Measurements from ENCODE around the gene NCAN.

Gene NCAN

DNA sequence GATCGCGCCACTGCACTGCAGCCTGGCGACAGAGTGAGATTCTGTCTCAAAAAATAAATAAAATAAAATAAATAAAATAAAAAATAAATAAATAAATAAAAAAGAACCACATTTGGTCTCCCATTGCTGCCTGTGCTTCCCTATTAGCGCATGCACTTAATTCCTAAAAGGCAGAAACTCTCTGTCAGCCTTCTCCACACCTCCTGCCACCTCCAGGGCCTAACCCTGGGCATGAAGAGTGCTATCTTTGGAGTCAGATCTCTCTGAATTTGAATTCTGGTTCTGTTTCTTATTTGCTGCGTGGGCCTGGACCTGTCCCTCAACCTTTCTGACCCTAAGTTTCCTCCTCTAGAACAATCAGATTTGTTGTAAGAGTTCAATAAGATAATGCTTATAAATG is 11.3 kb downstream of the NCAN start:
- Histone ChIP-seq H3K9ac (ENCODE audit: low read depth, low read length, poor library complexity, severe bottlenecking) (no peak overlapping the region), H3K4me3 (ENCODE audit: low read length, poor library complexity, severe bottlenecking) (no peak overlapping the region), H3K4me1 (ENCODE audit: insufficient read depth, low read length, poor library complexity, severe bottlenecking) (no peaks in the 10 kb centered on the region), H2AFZ (ENCODE audit: low read length) (no peak overlapping the region), H3K79me2 (ENCODE audit: insufficient read depth, low read length) (no peaks in the 10 kb centered on the region), H3K27me3 (ENCODE audit: insufficient read depth, low read length, poor library complexity, severe bottlenecking) (no peaks in the 10 kb centered on the region), H3K9me2 (replicated peaks; ENCODE audit: low read depth, low read length) (no peaks in the 10 kb centered on the region), H3F3A (ENCODE audit: low read depth) (no peaks in the 10 kb centered on the region), H3K9me3 (ENCODE audit: insufficient read depth, low read depth, low read length) (no peaks in the 10 kb centered on the region), H4K20me1 (ENCODE audit: insufficient read depth, low read length, poor library complexity, severe bottlenecking) (no peaks in the 10 kb centered on the region), H3K4me2 (ENCODE audit: low read depth, low read length, poor library complexity, severe bottlenecking) (no peak overlapping the region), H3K36me3 (ENCODE audit: insufficient read depth, low read length) (no peaks in the 10 kb centered on the region)
- TF ChIP-seq, protein P1, sequence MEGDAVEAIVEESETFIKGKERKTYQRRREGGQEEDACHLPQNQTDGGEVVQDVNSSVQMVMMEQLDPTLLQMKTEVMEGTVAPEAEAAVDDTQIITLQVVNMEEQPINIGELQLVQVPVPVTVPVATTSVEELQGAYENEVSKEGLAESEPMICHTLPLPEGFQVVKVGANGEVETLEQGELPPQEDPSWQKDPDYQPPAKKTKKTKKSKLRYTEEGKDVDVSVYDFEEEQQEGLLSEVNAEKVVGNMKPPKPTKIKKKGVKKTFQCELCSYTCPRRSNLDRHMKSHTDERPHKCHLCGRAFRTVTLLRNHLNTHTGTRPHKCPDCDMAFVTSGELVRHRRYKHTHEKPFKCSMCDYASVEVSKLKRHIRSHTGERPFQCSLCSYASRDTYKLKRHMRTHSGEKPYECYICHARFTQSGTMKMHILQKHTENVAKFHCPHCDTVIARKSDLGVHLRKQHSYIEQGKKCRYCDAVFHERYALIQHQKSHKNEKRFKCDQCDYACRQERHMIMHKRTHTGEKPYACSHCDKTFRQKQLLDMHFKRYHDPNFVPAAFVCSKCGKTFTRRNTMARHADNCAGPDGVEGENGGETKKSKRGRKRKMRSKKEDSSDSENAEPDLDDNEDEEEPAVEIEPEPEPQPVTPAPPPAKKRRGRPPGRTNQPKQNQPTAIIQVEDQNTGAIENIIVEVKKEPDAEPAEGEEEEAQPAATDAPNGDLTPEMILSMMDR (conservative IDR thresholded peaks at IDR 0.05; ENCODE audit: low read length) = no peak
- TF ChIP-seq EZH2phosphoT487 (IDR thresholded peaks at IDR 0.05; ENCODE audit: borderline replicate concordance) = no peak

- Histone ChIP-seq H3K27me3 (ENCODE audit: insufficient read depth, low read length, poor library complexity, severe bottlenecking) (no peaks in the 10 kb centered on the region), H3K9me3 (ENCODE audit: insufficient read depth, low read depth, low read length) (no peaks in the 10 kb centered on the region), H3K4me3 (ENCODE audit: low read length, poor library complexity, severe bottlenecking) (no peak overlapping the region), H3K9ac (ENCODE audit: low read depth, low read length, poor library complexity, severe bottlenecking) (no peak overlapping the region), H3K9me2 (replicated peaks; ENCODE audit: low read depth, low read length) (no peaks in the 10 kb centered on the region), H3F3A (ENCODE audit: low read depth) (no peaks in the 10 kb centered on the region), H3K36me3 (ENCODE audit: insufficient read depth, low read length) (no peaks in the 10 kb centered on the region), H3K4me2 (ENCODE audit: low read depth, low read length, poor library complexity, severe bottlenecking) (no peak overlapping the region), H4K20me1 (ENCODE audit: insufficient read depth, low read length, poor library complexity, severe bottlenecking) (no peaks in the 10 kb centered on the region), H2AFZ (ENCODE audit: low read length) (no peak overlapping the region), H3K4me1 (ENCODE audit: insufficient read depth, low read length, poor library complexity, severe bottlenecking) (no peaks in the 10 kb centered on the region), H3K79me2 (ENCODE audit: insufficient read depth, low read length) (no peaks in the 10 kb centered on the region)
- TF ChIP-seq, protein P1 (conservative IDR thresholded peaks at IDR 0.05; ENCODE audit: low read length) = no peak
- TF ChIP-seq EZH2phosphoT487 (IDR thresholded peaks at IDR 0.05; ENCODE audit: borderline replicate concordance) = no peak
These were observed 11.9 kb downstream of the NCAN start for GRCh38 chr19:19223636-19224035.

GRCh38 chr19:19224150-19224851 is 12.5 kb downstream of the NCAN start:
- Histone ChIP-seq H3K27me3 (ENCODE audit: insufficient read depth, low read length, poor library complexity, severe bottlenecking) (no peaks in the 10 kb centered on the region), H3K79me2 (ENCODE audit: insufficient read depth, low read length) (no peaks in the 10 kb centered on the region), H3K9me2 (replicated peaks; ENCODE audit: low read depth, low read length) (no peaks in the 10 kb centered on the region), H3K9ac (ENCODE audit: low read depth, low read length, poor library complexity, severe bottlenecking) (no peak overlapping the region), H3K4me2 (ENCODE audit: low read depth, low read length, poor library complexity, severe bottlenecking) (no peak overlapping the region), H3K9me3 (ENCODE audit: insufficient read depth, low read depth, low read length) (no peaks in the 10 kb centered on the region), H2AFZ (ENCODE audit: low read length) (no peak overlapping the region), H4K20me1 (ENCODE audit: insufficient read depth, low read length, poor library complexity, severe bottlenecking) (no peaks in the 10 kb centered on the region), H3K4me3 (ENCODE audit: low read length, poor library complexity, severe bottlenecking) (no peak overlapping the region), H3K4me1 (ENCODE audit: insufficient read depth, low read length, poor library complexity, severe bottlenecking) (no peaks in the 10 kb centered on the region), H3K36me3 (ENCODE audit: insufficient read depth, low read length) (no peaks in the 10 kb centered on the region), H3F3A (ENCODE audit: low read depth) (no peaks in the 10 kb centered on the region)
- TF ChIP-seq, protein P1 (conservative IDR thresholded peaks at IDR 0.05; ENCODE audit: low read length) = no peak
- TF ChIP-seq EZH2phosphoT487 (IDR thresholded peaks at IDR 0.05; ENCODE audit: borderline replicate concordance) = no peak
